T-helper 17 cell (primary cell): Measurements from ENCODE around the gene TPX2. TPM values are rescaled to one million over a fixed set of nuclear protein-coding genes. Genes with fewer than 3 reads are reported as not detected.

Source experiments
- ATAC-seq: fragments of 150-1000 bp; cut with Tn5 transposase; 2 replicates; pipeline ENCODE4 v1.10.0; 2021; ENCODE audit warnings: mild to moderate bottlenecking, moderate library complexity
- DNase-seq, 3 donors: peaks; one replicate each; pipeline versions ENCODE4 v3.0.0 to v3.0.0-alpha.2; 2020 to 2021
- H3K9me3 ChIP-seq: one replicate; pipeline ENCODE4 v1.7.0; 2013; ENCODE audit warnings: low read length, mild to moderate bottlenecking; ENCODE audit not compliant: control insufficient read depth, poor library complexity, severe bottlenecking
- H3K27ac Mint-ChIP-seq: one replicate; pipeline ENCODE4 v1.8.0; 2022; ENCODE audit warnings: mild to moderate bottlenecking, moderate library complexity, mixed read lengths
- H3K27me3 Mint-ChIP-seq: one replicate; pipeline ENCODE4 v1.8.0; 2022; ENCODE audit warnings: mixed read lengths
- H3K36me3 Mint-ChIP-seq: one replicate; pipeline ENCODE4 v1.8.0; 2022; ENCODE audit warnings: low read depth, mixed read lengths
- H3K4me1 Mint-ChIP-seq: one replicate; pipeline ENCODE4 v1.8.0; 2022; ENCODE audit warnings: mild to moderate bottlenecking, mixed read lengths
- H3K4me3 Mint-ChIP-seq: one replicate; pipeline ENCODE4 v1.8.0; 2022; ENCODE audit warnings: mild to moderate bottlenecking, moderate library complexity, mixed read lengths
- total RNA-seq, 4 donors: library from RNA in 2 of 4; stranded (reverse) in 2 of 4; gene quantifications; one replicate each; pipeline ENCODE4 v1.2.3 and lab custom pipeline; 2022 to 2026

The TPX2 gene
- total RNA-seq, 2 donors from 2014 or later: 0.57 to 2.0 TPM

DNA sequence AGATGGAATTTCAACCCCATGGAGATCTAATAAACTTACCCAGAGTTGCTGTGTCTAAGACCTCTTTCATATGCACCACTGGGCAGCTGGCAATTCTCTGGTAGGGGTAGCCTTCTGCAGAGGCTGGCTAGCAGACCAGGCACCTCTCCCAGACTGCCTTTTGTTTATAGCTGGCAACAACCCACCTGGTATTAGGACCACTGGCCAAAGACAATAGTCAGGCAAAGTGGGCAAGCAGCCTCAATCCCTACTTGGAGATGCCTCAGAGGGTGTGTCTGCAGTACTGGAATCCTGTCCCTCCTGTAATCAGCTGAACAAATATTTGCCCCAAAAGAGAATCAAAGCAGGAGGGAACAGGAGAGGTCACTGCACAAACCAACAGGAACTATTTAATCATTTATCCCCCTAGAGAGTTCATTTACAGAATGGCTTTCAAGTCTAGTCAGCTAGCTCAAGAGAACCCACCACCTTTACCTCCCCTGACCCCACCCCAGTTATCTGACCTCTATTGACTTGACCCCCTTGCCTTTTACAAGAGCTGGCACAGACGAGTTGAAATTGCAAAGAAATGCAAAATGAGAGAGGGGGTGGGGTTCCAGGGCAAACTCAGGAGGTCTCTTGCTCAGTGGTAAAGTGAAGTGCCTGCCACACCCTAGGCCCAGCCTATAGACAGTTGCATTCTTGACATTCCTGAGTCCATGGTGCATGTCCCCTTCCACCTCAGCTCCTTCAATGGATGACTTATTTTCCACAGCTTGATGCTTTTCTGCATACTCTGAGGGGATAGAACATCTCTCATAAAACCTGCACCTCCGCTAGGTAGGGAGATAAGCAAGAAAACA is 19.2 kb upstream of the TPX2 start:
- ATAC-seq (no peak), DNase-seq (no peak)
- no peaks in the 10 kb centered on the region for H3K9me3 ChIP-seq
- Mint-ChIP-seq H3K36me3 (peaks cover 2% of the 10 kb centered on the region), H3K4me1 (peaks cover 69% of the 10 kb centered on the region), H3K4me3 (peak overlapping the region; percentile 95), H3K27ac (peak overlapping the region; percentile 97), H3K27me3 (no peaks in the 10 kb centered on the region)

DNA sequence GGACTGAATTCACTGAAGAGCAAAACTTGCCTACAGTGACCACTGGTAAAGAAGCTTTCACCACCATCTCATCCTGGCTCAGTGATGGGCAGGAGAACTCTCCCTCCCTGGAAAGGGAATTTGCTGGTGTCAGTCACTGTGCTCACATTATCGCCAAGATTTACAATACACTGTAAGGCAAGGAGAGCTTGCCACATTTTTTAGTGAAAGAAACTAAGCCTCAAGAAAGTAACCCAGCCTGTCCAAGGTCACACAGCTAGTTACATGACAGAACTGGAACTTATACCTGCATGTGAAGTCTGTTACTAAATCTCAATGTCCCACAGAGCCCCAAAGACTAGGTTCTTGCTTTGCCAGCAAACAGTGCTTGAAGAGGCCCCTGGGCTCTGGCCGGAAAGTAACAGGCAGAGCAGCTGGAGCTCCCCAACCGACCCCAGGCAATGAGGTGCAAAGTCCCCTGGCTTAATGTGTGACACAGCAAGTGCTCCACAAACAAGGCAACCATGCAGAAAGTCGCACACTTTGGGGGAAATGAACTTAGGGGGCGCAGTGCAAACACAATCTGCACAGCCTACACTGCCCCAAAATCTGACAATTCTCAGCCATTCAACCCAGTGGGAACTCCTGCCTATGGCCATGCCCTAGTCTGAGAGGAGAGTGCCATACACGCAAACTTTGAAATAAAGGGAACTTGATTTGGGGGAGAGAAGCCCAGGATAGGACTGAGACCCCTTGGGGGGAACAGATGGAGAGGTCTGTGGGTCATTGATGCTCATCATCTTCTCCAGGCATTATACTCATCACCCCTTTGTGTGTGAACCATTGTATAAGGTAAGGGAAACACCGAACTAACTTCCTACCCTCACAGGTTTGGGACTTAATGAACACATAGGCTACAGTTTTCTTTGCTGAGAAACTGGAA is 18.3 kb upstream of the TPX2 start:
- Mint-ChIP-seq H3K36me3 (no peaks in the 10 kb centered on the region), H3K4me1 (peaks cover 62% of the 10 kb centered on the region), H3K4me3 (peak overlapping the region; percentile 95), H3K27ac (peak overlapping the region; percentile 97), H3K27me3 (no peaks in the 10 kb centered on the region)
- H3K9me3 ChIP-seq: no peaks in the 10 kb centered on the region
- DNase-seq (no peak), ATAC-seq (no peak)

DNA sequence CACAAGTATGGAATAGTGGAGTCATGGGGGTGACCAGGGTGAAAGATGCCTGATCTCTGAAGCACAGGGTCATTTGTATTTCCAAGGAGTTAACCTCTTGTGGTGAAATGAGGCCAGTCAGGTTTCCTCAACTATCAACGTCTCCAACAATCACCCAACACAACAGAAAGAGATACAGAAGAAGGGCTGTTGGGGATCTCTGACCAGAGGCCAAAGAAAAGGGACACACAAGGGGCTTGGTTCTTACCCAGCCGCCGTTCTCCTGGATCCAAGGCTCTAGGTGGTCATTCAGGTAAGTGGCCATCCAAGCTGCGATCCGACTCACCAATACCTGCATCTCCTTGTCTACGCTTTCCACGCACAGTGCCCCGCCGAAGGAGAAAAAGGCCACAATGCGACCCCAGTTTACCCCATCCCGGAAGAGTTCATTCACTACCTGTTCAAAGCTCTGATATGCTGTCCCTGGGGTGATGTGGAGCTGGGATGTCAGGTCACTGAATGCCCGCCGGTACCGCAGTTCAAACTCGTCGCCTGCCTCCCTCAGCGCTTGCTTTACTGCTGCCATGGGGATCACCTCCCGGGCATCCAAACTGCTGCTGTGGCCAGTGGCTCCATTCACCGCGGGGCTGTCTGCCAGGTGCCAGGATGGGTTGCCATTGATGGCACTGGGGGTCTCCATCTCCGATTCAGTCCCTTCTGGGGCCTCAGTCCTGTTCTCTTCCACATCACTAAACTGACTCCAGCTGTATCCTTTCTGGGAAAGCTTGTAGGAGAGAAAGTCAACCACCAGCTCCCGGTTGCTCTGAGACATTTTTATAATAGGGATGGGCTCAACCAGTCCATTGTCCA is 17.5 kb upstream of the TPX2 start:
- H3K36me3 Mint-ChIP-seq: no peaks in the 10 kb centered on the region
- DNase-seq (no peak), ATAC-seq (no peak)
- no peaks in the 10 kb centered on the region for H3K9me3 ChIP-seq
- H3K27me3 Mint-ChIP-seq: no peaks in the 10 kb centered on the region
- peak overlapping the region; percentile 95 for H3K4me3 Mint-ChIP-seq
- H3K4me1 Mint-ChIP-seq: peaks cover 54% of the 10 kb centered on the region
- H3K27ac Mint-ChIP-seq: peak overlapping the region; percentile 97

DNA sequence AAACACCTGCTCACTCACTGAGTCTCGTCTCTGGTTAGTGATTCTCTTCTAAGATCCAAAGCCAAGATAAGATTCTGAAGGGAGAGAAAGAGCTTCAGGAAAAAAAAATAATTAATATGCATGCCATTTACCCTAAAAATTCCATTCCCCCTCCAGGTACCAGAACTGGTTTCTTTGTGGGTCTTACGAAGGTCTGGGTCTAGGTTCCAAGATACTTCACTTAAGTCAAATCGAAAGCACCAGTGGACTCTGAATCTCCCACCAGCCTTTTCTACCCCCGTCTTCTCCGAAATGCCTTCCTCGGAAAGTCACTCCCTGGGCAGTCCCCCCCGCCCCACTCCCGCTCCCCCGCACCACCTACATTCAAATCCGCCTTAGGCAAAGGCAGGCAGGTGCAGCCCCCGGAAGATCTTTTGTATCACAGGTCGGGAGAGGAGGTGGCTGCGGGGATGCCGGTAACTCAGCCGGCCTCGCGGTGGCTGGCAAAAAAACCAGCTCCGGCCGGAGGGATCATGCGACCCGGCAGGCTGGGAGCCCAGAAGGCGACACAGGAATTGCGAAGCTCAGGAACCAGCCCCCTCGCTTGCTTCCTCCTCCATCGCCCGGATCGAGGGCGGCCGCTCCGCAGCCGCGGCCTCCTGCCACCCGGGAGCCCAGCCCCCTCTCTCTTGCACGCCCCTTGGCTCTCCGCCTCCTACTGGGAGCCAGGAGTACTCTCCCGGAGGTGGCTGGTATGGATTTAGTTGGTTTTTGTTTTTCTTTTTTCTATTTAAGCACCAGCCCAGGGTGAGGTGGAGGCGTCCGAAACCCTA is 16.6 kb upstream of the TPX2 start, which contains the start of gene BCL2L1:
TSS of gene BCL2L1 (minus strand) at position 612 of the 812 bp plus-strand sequence. CDS start 650 bp downstream, outside the sequence.
- H3K36me3 Mint-ChIP-seq: no peaks in the 10 kb centered on the region
- DNase-seq: peak; percentile 41 to 61 (median 55)
- H3K27me3 Mint-ChIP-seq: no peaks in the 10 kb centered on the region
- peak within 1 kb of the TSS; percentile 95 for H3K4me3 Mint-ChIP-seq
- H3K4me1 Mint-ChIP-seq: peaks cover 47% of the 10 kb centered on the region
- no peaks in the 10 kb centered on the region for H3K9me3 ChIP-seq
- peak; percentile 25 for ATAC-seq
- peak within 1 kb of the TSS; percentile 97 for H3K27ac Mint-ChIP-seq

DNA sequence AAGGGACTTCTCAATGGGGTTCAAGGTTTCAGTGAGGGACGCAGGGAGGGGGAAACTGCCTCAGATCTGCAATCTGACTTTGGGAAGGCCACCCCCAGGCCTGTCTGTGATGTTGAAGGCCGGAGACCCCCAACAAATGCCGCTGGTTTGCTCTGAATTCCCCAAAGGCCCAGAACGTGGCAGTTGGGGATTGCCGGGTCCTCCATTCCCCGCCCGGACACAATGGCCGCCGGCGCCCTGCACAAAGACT is 16.1 kb upstream of the TPX2 start:
- Mint-ChIP-seq H3K4me1 (peaks cover 41% of the 10 kb centered on the region), H3K36me3 (no peaks in the 10 kb centered on the region), H3K27ac (peak overlapping the region; percentile 97), H3K27me3 (no peaks in the 10 kb centered on the region), H3K4me3 (peak overlapping the region; percentile 95)
- ATAC-seq: peak; percentile 26
- no peak for DNase-seq
- H3K9me3 ChIP-seq: no peaks in the 10 kb centered on the region

DNA sequence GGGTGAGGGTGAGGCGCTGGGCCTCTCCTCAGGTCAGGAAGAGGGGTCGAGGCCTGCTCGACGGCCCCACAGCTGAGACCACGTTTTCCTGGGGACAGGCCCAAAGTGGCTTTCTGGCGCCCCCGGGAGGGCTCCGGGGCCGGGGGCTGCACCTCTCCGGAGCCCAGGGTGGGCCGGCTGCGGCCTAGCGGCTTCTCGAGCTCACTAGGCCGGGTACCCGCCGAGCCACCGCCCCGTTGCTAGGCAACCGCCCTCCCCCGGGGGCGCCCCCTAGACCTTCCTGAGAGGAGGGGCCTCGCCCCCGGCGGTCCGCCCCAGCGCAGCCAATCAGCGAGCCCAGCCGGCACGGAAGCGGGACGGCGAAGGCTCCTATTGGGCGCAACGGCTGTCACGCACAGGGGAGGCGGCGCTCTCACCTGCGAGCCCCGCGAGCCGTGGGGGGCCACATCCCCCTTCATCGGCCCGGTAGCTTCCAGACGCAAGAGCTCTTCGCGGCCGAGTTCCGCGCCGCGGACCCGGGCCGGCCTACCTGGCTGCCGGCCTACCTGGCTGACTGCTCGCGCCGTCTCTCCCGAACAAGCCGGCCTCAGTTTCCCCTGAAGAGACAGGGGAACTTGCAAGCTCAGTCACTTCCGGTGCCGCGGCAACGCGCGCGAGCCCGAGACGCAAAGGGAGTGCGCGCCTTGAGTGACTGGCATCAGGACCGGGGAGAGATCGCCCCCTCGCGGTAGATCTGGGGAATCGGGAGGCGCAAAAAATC is 15.6 kb upstream of the TPX2 start:
- Mint-ChIP-seq H3K4me3 (peak overlapping the region; percentile 95), H3K4me1 (peaks cover 38% of the 10 kb centered on the region), H3K27me3 (no peaks in the 10 kb centered on the region), H3K27ac (peak overlapping the region; percentile 97), H3K36me3 (no peaks in the 10 kb centered on the region)
- peak; percentile 94 for ATAC-seq
- no peaks in the 10 kb centered on the region for H3K9me3 ChIP-seq
- DNase-seq: peak; percentile 94 to 98 (median 98)

DNA sequence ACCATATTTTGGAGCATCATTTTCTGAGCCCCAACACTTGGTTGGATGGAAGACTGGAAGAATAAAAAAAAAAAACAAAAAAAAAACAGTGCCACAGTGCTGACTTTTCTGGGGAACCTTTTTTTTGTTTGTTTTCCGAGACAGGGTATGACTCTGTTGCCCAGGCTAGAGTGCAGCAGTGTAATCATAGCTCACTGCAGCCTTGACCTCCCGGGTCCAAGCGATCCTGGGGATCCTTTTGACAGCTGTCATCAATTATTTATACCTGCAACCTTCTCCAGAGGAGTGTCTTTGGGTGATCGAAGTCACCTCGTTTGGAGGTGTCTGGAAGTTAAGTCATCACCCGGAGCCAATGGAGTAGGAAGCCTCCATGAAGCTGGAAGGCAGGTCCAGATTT is 7.8 kb upstream of the TPX2 start:
- DNase-seq (no peak), ATAC-seq (no peak)
- no peaks in the 10 kb centered on the region for H3K36me3 Mint-ChIP-seq
- no peaks in the 10 kb centered on the region for H3K27me3 Mint-ChIP-seq
- H3K4me3 Mint-ChIP-seq: no peak overlapping the region
- H3K9me3 ChIP-seq: no peaks in the 10 kb centered on the region
- no peaks in the 10 kb centered on the region for H3K4me1 Mint-ChIP-seq
- H3K27ac Mint-ChIP-seq: no peak overlapping the region

DNA sequence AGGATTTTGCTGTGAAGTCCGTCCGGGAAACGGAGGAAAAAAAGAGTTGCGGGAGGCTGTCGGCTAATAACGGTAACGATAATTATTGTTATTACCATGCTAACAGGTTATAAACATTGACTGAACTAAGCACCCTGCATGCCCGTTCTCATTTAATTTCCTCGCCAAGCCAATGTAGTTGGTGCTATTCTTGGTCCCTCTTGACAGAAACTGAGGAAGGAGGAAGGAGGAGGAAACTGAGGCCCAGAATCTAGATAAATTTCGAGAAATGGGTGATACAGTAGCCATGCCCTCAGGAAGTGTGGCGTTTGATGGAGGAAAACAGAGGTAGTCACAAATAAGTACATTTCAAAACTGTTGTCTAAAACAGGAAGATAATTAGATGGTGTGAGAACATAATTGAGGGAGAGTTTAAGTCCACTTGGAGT is 474 bp downstream of the TPX2 start:
- no peaks in the 10 kb centered on the region for H3K36me3 Mint-ChIP-seq
- H3K4me1 Mint-ChIP-seq: no peaks in the 10 kb centered on the region
- DNase-seq (no peak), ATAC-seq (peak; percentile 21)
- no peaks in the 10 kb centered on the region for H3K27me3 Mint-ChIP-seq
- H3K27ac Mint-ChIP-seq: no peak overlapping the region
- H3K4me3 Mint-ChIP-seq: no peak overlapping the region
- H3K9me3 ChIP-seq: no peaks in the 10 kb centered on the region

DNA sequence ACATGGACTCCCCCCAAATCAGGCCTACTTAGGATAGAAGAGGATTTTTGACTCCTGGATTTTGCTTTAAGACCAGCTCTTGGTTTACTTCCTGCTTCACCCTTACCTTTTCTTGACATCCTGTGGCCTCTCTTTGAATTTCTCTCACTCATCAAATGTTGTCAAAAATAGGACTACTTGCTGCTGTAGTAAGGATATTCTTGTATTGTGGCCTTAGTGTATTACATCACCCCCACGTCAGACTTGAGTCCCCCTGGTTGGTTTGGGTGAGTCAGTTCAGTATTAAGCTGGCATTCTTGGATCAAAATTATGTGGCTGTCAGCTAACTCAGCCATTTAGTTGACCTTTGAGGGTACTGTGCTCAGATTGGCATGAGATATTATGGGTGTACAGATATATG is 1.1 kb downstream of the TPX2 start:
- DNase-seq (no peak), ATAC-seq (peak; percentile 39)
- no peaks in the 10 kb centered on the region for H3K9me3 ChIP-seq
- Mint-ChIP-seq H3K4me3 (no peak overlapping the region), H3K27ac (no peak overlapping the region), H3K27me3 (no peaks in the 10 kb centered on the region), H3K36me3 (no peaks in the 10 kb centered on the region), H3K4me1 (no peaks in the 10 kb centered on the region)

DNA sequence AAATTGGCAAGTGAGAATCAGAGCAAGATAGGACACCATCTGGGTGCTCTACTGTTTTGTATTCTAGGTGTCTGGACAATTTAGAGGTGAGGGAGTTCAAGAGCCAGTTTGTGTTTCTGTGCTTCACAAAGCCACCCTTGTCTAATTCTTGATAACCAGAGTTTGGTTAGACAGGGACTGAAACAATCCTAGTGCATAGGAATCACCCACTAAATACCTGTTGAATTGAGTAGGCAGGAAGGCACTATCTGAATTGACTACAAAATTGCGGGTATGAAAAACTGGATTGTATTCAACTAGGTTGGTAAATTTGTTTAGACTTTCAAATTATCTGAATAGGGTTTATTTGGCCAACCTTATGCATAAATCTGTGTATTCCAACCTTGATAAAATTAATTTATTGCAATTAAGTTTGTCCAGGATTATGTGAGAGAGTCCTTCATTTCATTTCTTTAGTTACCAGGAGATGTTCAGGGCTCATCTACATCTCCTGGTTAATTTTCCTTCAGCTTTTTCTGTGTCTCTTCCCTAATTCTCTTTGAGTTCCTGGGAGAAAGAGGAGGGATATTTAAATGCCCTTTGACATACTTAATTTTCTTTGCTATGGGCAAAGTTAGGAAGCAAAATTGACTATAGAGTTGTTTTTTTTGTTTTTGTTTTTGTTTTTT is 1.7 kb downstream of the TPX2 start:
- no peak for DNase-seq
- no peaks in the 10 kb centered on the region for H3K4me1 Mint-ChIP-seq
- H3K4me3 Mint-ChIP-seq: no peak overlapping the region
- no peaks in the 10 kb centered on the region for H3K36me3 Mint-ChIP-seq
- ATAC-seq: no peak
- H3K27me3 Mint-ChIP-seq: no peaks in the 10 kb centered on the region
- no peaks in the 10 kb centered on the region for H3K9me3 ChIP-seq
- H3K27ac Mint-ChIP-seq: no peak overlapping the region

DNA sequence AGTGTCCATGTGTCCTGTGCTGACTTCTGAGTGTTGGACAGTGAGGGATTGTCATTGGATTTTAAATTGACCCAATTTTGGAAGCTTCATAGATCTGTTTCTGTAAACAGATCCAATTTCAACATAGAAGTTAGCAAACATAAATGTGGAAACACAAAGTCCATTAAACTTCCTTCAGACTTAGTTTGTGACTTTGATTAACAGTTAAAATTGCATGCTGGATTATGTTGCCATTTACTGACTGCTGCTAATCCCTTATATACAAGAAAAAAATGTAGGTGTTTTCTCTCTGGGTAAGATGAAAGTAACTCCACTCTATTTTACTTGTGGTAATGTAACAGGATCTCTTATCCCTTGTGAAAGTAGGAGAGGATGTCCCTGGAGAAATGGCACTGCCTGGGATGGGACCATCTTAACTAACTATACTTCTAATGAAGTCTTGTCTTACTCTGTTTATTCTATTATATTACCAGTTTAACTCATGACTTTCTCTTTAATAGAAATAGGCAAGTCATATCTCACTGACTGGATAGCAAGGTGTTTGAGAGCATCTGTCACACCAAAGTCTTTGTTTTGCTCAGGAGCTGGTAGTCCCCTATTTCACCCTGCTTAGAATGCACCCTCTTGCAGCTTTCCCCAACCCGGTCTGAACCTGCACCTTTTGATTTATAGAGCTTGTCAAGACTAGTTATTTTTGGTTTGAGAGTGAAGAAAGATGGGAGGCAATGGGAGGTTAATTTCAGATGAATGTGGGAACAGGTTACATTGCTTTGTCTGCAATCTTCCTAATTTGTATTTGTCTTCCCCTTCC is 7.2 kb downstream of the TPX2 start:
- H3K4me1 Mint-ChIP-seq: peaks cover 5% of the 10 kb centered on the region
- H3K27ac Mint-ChIP-seq: peak overlapping the region; percentile 41
- no peak overlapping the region for H3K4me3 Mint-ChIP-seq
- H3K9me3 ChIP-seq: no peaks in the 10 kb centered on the region
- DNase-seq (no peak), ATAC-seq (no peak)
- no peaks in the 10 kb centered on the region for H3K27me3 Mint-ChIP-seq
- peaks cover 2% of the 10 kb centered on the region for H3K36me3 Mint-ChIP-seq
